SK-N-SH treated with all-trans-retinoic acid at 6 μM for 48 hours (cell line): Measurements from ENCODE around the gene SEC24D.
"Not testable (repeated sequence)": the region's sequence is repeated elsewhere in the genome, so short reads cannot be mapped to it uniquely, and the experiment has no call there.

ENCODE experiments used
- ATAC-seq: fragments of 200-7000 bp; cut with Tn5 transposase; 3 replicates; pipeline ENCODE4 v1.9.1; 2020; ENCODE audit warnings: mild to moderate bottlenecking, moderate library complexity
- ARNTL ChIP-seq: fragments of 450-650 bp; formaldehyde crosslinking; IDR thresholded peaks from 2 replicates; pipeline ENCODE4 v1.5.0; 2020; ENCODE audit warnings: low read depth, mild to moderate bottlenecking, moderate library complexity, borderline replicate concordance
- BACH2 ChIP-seq: fragments of 250-450 bp; sonication (Bioruptor Pico); IDR thresholded peaks from 2 replicates; pipeline ENCODE4 v1.9.0; 2021; ENCODE audit warnings: mild to moderate bottlenecking, borderline replicate concordance
- CSDC2 ChIP-seq: fragments of 250-450 bp; sonication (Bioruptor Pico); IDR thresholded peaks from 2 replicates; pipeline ENCODE4 v1.5.0; 2020; ENCODE audit warnings: mild to moderate bottlenecking, moderate library complexity
- ESRRG ChIP-seq: fragments of 250-450 bp; sonication (Bioruptor Pico); IDR thresholded peaks from 2 replicates; pipeline ENCODE4 v1.6.1; 2021; ENCODE audit warnings: mild to moderate bottlenecking
- GLIS3 ChIP-seq: fragments of 250-450 bp; sonication (Bioruptor Pico); IDR thresholded peaks from 2 replicates; pipeline ENCODE4 v1.5.0; 2020; ENCODE audit warnings: mild to moderate bottlenecking, moderate library complexity
- ISL1 ChIP-seq: fragments of 250-450 bp; sonication (Bioruptor Pico); IDR thresholded peaks from 2 replicates; pipeline ENCODE4 v2.1.2; 2022; ENCODE audit warnings: mild to moderate bottlenecking, moderate library complexity
- OSR1 ChIP-seq: fragments of 250-450 bp; sonication (Bioruptor Pico); IDR thresholded peaks from 2 replicates; pipeline ENCODE4 v1.8.0; 2022; ENCODE audit warnings: moderate library complexity, mild to moderate bottlenecking, inconsistent platforms
- PATZ1 ChIP-seq: fragments of 250-450 bp; sonication (Bioruptor Pico); IDR thresholded peaks from 2 replicates; pipeline ENCODE4 v1.8.0; 2020; ENCODE audit warnings: mild to moderate bottlenecking, moderate library complexity, borderline replicate concordance
- POU6F1 ChIP-seq: fragments of 250-450 bp; sonication (Bioruptor Pico); IDR thresholded peaks from 2 replicates; pipeline ENCODE4 v1.8.0; 2021; ENCODE audit warnings: low read depth, mild to moderate bottlenecking, moderate library complexity, borderline replicate concordance
- PPARA ChIP-seq: fragments of 250-450 bp; sonication (Bioruptor Pico); IDR thresholded peaks from 2 replicates; pipeline ENCODE4 v1.5.0; 2020; ENCODE audit warnings: mild to moderate bottlenecking, borderline replicate concordance
- RARB ChIP-seq: fragments of 250-450 bp; sonication (Bioruptor Pico); IDR thresholded peaks from 2 replicates; pipeline ENCODE4 v1.8.0; 2021; ENCODE audit warnings: mild to moderate bottlenecking, moderate library complexity
- TCF4 ChIP-seq: fragments of 250-450 bp; sonication (Bioruptor Pico); IDR thresholded peaks from 2 replicates; pipeline ENCODE4 v1.8.0; 2021; ENCODE audit warnings: mild to moderate bottlenecking, moderate library complexity, borderline replicate concordance
- ZC3H10 ChIP-seq: fragments of 250-450 bp; sonication (Bioruptor Pico); IDR thresholded peaks from 2 replicates; pipeline ENCODE4 v1.5.1; 2021; ENCODE audit warnings: mild to moderate bottlenecking, moderate library complexity
- ZFP30 ChIP-seq: fragments of 450-650 bp; formaldehyde crosslinking; IDR thresholded peaks from 2 replicates; pipeline ENCODE4 v1.5.0; 2022; ENCODE audit warnings: mild to moderate bottlenecking, moderate library complexity
- ZNF565 ChIP-seq: fragments of 450-650 bp; formaldehyde crosslinking; conservative IDR thresholded peaks from 2 replicates; pipeline ENCODE4 v1.5.0; 2020; ENCODE audit warnings: low read depth, mild to moderate bottlenecking, moderate library complexity
- ZNF70 ChIP-seq: fragments of 450-650 bp; formaldehyde crosslinking; IDR thresholded peaks from 2 replicates; pipeline ENCODE4 v1.5.0; 2020; ENCODE audit warnings: mild to moderate bottlenecking, moderate library complexity
- ZNF8 ChIP-seq: fragments of 450-650 bp; formaldehyde crosslinking; IDR thresholded peaks from 2 replicates; pipeline ENCODE4 v1.5.0; 2020; ENCODE audit warnings: mild to moderate bottlenecking, moderate library complexity
- TF ChIP-seq, protein P1 (sequence below): fragments of 250-450 bp; sonication (Bioruptor Pico); IDR thresholded peaks from 2 replicates; pipeline ENCODE4 v1.5.1; 2020; ENCODE audit warnings: low read depth, mild to moderate bottlenecking, moderate library complexity
- TF ChIP-seq, protein P2 (sequence below): fragments of 250-450 bp; sonication (Bioruptor Pico); IDR thresholded peaks from 2 replicates; pipeline ENCODE4 v1.5.1; 2021; ENCODE audit warnings: mild to moderate bottlenecking, moderate library complexity

Gene SEC24D

DNA sequence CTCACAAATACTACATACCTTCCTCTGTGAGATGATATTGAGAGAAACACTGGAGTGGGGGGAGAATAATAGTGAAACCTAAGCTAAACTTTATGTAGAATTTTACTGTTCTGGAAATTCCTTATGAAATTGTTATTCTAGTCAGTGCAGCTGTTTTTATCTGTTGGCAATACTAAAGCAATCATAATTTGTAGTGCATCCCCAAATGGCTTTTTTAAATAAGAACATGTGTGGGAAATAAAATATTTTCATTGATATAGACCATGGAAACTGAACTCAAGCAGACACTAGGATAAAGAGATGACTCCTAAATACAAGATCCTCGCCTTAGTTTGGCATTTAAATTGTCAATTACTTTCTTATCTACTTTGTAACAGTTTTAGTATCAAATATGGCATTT, 51.1 kb downstream of the SEC24D start:
- ATAC-seq = no peak
- TF ChIP-seq CSDC2 (CRISPR knock-in tag) (no peak), RARB (no peak), ESRRG (CRISPR knock-in tag) (no peak), PATZ1 (CRISPR knock-in tag) (no peak), ZFP30 (CRISPR knock-in tag) (no peak), ZC3H10 (CRISPR knock-in tag) (no peak), PPARA (CRISPR knock-in tag) (no peak), ZNF70 (no peak), GLIS3 (CRISPR knock-in tag) (no peak), ZNF8 (CRISPR knock-in tag) (no peak), TCF4 (CRISPR knock-in tag) (no peak), ZNF565 (CRISPR knock-in tag) (no peak), ARNTL (CRISPR knock-in tag) (no peak), POU6F1 (CRISPR knock-in tag) (no peak), OSR1 (CRISPR knock-in tag) (no peak), BACH2 (no peak)
- TF ChIP-seq, protein P1, sequence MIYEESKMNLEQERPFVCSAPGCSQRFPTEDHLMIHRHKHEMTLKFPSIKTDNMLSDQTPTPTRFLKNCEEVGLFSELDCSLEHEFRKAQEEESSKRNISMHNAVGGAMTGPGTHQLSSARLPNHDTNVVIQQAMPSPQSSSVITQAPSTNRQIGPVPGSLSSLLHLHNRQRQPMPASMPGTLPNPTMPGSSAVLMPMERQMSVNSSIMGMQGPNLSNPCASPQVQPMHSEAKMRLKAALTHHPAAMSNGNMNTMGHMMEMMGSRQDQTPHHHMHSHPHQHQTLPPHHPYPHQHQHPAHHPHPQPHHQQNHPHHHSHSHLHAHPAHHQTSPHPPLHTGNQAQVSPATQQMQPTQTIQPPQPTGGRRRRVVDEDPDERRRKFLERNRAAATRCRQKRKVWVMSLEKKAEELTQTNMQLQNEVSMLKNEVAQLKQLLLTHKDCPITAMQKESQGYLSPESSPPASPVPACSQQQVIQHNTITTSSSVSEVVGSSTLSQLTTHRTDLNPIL (CRISPR knock-in tag) = no peak
- TF ChIP-seq, protein P2, sequence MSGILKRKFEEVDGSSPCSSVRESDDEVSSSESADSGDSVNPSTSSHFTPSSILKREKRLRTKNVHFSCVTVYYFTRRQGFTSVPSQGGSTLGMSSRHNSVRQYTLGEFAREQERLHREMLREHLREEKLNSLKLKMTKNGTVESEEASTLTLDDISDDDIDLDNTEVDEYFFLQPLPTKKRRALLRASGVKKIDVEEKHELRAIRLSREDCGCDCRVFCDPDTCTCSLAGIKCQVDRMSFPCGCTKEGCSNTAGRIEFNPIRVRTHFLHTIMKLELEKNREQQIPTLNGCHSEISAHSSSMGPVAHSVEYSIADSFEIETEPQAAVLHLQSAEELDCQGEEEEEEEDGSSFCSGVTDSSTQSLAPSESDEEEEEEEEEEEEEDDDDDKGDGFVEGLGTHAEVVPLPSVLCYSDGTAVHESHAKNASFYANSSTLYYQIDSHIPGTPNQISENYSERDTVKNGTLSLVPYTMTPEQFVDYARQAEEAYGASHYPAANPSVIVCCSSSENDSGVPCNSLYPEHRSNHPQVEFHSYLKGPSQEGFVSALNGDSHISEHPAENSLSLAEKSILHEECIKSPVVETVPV (CRISPR knock-in tag) = no peak

DNA sequence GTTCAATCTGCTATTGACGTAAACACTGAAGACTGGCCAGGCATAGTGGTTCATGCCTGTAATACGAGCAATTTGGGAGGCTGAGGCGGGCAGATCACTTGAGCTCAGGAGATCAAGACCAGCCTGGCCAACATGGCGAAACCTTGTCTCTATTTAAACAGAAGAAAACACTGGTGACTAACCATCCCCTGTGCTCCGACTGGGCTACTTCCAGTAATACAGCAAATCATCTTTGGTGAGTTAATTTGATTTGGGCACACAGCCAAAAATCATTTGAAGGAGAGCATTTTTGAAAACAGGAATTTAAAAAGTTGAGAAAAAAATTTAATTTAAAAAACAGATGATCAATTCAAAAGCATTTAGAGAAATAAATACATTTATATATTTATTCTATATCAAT, 52.0 kb downstream of the SEC24D start:
- no peak for ATAC-seq
- TF ChIP-seq ZNF70 (peak; percentile 30; the same call in 1 of the 2 replicates), ISL1 (CRISPR knock-in tag) (peak; percentile 71)
- TF ChIP-seq, protein P1 (CRISPR knock-in tag) = no peak

- not testable (repeated sequence) for ATAC-seq
Observed at GRCh38 chr4:118782886-118783285, 53.0 kb downstream of the SEC24D start.

GRCh38 chr4:118777649-118778048, 58.3 kb downstream of the SEC24D start:
- ATAC-seq = not testable (repeated sequence)

DNA sequence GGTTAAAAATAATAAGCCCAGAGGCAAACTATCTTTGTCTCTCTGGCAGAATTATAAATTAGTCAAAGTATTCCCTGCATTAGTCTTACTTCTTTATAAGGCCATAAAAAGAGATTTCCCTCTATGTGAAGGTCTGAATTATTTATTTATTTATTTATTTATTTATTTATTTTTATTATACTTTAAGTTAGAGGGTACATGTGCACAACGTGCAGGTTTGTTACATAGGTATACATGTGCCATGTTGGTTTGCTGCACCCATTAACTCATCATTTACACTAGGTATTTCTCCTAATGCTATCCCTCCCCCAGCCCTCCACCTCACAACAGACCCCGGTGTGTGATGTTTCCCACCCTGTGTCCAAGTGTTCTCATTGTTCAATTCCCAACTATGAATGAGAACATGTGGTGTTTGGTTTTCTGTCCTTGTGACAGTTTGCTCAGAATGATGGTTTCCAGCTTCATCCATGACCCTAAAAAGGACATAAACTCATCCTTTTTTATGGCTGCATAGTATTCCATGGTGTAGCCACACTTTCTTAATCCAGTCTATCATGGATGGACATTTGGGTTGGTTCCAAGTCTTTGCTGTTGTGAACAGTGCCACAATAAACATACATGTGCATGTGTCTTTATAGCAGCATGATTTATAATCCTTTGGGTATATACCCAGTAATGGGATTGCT, 58.8 kb downstream of the SEC24D start:
- ATAC-seq = not testable (repeated sequence)
